ENCODE measurements around the gene ADCY9.

ADCY9 gene

DNA sequence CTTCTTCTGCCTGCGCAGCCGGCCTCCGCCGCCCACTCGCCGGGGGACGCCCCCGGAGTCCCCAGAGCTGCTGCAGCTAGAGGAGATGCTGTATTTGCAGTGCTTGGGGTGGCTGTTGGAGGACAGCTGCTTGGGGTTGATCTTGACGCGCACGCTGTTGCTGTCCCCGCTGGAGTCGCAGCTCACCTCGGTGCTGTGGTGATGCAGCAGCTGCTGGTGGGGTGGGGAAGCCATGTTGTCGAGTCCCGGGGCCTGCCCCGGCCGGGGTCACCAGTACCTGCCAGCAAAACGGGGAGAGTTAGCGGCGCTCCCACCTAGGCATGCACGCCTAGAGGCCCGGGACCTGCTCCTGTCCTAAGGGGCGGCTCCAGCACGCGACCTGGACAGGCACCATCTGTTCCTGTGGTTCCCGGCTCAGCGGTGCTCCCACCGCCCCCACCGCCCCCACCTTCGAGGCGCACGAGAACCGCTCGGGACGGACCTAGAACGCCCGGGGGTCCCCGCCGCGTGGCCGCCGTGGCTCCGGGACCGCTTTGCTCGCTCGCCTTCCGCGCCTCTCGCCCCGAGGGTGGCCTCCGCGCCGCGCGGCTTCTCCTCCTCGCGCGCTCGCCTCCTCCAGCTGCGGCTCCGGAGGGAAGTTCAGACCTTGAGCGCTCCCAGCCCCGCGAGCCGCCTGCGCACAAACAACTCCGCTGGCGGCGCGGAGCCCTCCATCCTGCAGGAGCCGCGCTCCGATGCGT, 863 bp downstream of the ADCY9 start (continued):
- TF ChIP-seq, protein P1, sequence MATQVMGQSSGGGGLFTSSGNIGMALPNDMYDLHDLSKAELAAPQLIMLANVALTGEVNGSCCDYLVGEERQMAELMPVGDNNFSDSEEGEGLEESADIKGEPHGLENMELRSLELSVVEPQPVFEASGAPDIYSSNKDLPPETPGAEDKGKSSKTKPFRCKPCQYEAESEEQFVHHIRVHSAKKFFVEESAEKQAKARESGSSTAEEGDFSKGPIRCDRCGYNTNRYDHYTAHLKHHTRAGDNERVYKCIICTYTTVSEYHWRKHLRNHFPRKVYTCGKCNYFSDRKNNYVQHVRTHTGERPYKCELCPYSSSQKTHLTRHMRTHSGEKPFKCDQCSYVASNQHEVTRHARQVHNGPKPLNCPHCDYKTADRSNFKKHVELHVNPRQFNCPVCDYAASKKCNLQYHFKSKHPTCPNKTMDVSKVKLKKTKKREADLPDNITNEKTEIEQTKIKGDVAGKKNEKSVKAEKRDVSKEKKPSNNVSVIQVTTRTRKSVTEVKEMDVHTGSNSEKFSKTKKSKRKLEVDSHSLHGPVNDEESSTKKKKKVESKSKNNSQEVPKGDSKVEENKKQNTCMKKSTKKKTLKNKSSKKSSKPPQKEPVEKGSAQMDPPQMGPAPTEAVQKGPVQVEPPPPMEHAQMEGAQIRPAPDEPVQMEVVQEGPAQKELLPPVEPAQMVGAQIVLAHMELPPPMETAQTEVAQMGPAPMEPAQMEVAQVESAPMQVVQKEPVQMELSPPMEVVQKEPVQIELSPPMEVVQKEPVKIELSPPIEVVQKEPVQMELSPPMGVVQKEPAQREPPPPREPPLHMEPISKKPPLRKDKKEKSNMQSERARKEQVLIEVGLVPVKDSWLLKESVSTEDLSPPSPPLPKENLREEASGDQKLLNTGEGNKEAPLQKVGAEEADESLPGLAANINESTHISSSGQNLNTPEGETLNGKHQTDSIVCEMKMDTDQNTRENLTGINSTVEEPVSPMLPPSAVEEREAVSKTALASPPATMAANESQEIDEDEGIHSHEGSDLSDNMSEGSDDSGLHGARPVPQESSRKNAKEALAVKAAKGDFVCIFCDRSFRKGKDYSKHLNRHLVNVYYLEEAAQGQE (tag by site-specific recombination; IDR thresholded peaks at IDR 0.05), result peak; percentile 32; the same call in 1 of the 2 replicates
- no peak for TF ChIP-seq ZNF473 (tag by site-specific recombination; IDR thresholded peaks at IDR 0.05)
- TF ChIP-seq, protein P2, sequence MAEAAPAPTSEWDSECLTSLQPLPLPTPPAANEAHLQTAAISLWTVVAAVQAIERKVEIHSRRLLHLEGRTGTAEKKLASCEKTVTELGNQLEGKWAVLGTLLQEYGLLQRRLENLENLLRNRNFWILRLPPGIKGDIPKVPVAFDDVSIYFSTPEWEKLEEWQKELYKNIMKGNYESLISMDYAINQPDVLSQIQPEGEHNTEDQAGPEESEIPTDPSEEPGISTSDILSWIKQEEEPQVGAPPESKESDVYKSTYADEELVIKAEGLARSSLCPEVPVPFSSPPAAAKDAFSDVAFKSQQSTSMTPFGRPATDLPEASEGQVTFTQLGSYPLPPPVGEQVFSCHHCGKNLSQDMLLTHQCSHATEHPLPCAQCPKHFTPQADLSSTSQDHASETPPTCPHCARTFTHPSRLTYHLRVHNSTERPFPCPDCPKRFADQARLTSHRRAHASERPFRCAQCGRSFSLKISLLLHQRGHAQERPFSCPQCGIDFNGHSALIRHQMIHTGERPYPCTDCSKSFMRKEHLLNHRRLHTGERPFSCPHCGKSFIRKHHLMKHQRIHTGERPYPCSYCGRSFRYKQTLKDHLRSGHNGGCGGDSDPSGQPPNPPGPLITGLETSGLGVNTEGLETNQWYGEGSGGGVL (tag by site-specific recombination; IDR thresholded peaks at IDR 0.05), result peak; percentile 67
- no peak for TF ChIP-seq ZFP3 (tag by site-specific recombination; IDR thresholded peaks at IDR 0.05; ENCODE audit: low read depth)
- TF ChIP-seq, protein P3, sequence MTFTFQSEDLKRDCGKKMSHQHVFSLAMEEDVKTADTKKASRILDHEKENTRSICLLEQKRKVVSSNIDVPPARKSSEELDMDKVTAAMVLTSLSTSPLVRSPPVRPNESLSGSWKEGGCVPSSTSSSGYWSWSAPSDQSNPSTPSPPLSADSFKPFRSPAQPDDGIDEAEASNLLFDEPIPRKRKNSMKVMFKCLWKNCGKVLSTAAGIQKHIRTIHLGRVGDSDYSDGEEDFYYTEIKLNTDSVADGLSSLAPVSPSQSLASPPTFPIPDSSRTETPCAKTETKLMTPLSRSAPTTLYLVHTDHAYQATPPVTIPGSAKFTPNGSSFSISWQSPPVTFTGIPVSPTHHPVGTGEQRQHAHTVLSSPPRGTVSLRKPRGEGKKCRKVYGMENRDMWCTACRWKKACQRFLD (tag by site-specific recombination; IDR thresholded peaks at IDR 0.05), result no peak
- TF ChIP-seq SP7 (tag by site-specific recombination; IDR thresholded peaks at IDR 0.05), result peak; percentile 31; the same call in 1 of the 2 replicates
- TF ChIP-seq GLIS2 (tag by site-specific recombination; IDR thresholded peaks at IDR 0.05), result peak; percentile 34; the same call in 1 of the 2 replicates
- peak; percentile 83 for TF ChIP-seq ZFHX2 (tag by site-specific recombination; conservative IDR thresholded peaks at IDR 0.05)
- peak; percentile 83 for TF ChIP-seq ZNF335 (tag by site-specific recombination; conservative IDR thresholded peaks at IDR 0.05)
- TF ChIP-seq, protein P4, sequence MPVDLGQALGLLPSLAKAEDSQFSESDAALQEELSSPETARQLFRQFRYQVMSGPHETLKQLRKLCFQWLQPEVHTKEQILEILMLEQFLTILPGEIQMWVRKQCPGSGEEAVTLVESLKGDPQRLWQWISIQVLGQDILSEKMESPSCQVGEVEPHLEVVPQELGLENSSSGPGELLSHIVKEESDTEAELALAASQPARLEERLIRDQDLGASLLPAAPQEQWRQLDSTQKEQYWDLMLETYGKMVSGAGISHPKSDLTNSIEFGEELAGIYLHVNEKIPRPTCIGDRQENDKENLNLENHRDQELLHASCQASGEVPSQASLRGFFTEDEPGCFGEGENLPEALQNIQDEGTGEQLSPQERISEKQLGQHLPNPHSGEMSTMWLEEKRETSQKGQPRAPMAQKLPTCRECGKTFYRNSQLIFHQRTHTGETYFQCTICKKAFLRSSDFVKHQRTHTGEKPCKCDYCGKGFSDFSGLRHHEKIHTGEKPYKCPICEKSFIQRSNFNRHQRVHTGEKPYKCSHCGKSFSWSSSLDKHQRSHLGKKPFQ (tag by site-specific recombination; IDR thresholded peaks at IDR 0.05), result no peak
- TF ChIP-seq, protein P5, sequence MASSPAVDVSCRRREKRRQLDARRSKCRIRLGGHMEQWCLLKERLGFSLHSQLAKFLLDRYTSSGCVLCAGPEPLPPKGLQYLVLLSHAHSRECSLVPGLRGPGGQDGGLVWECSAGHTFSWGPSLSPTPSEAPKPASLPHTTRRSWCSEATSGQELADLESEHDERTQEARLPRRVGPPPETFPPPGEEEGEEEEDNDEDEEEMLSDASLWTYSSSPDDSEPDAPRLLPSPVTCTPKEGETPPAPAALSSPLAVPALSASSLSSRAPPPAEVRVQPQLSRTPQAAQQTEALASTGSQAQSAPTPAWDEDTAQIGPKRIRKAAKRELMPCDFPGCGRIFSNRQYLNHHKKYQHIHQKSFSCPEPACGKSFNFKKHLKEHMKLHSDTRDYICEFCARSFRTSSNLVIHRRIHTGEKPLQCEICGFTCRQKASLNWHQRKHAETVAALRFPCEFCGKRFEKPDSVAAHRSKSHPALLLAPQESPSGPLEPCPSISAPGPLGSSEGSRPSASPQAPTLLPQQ (tag by site-specific recombination; IDR thresholded peaks at IDR 0.05), result peak; percentile 22; the same call in 1 of the 2 replicates
- TF ChIP-seq ZNF23 (tag by site-specific recombination; IDR thresholded peaks at IDR 0.05; ENCODE audit: borderline replicate concordance), result no peak
- no peak for TF ChIP-seq ZNF221 (tag by site-specific recombination; IDR thresholded peaks at IDR 0.05; ENCODE audit: borderline replicate concordance)
- TF ChIP-seq, protein P6, sequence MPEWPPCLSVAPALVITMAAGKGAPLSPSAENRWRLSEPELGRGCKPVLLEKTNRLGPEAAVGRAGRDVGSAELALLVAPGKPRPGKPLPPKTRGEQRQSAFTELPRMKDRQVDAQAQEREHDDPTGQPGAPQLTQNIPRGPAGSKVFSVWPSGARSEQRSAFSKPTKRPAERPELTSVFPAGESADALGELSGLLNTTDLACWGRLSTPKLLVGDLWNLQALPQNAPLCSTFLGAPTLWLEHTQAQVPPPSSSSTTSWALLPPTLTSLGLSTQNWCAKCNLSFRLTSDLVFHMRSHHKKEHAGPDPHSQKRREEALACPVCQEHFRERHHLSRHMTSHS (tag by site-specific recombination; IDR thresholded peaks at IDR 0.05), result no peak
- TF ChIP-seq, protein P7, sequence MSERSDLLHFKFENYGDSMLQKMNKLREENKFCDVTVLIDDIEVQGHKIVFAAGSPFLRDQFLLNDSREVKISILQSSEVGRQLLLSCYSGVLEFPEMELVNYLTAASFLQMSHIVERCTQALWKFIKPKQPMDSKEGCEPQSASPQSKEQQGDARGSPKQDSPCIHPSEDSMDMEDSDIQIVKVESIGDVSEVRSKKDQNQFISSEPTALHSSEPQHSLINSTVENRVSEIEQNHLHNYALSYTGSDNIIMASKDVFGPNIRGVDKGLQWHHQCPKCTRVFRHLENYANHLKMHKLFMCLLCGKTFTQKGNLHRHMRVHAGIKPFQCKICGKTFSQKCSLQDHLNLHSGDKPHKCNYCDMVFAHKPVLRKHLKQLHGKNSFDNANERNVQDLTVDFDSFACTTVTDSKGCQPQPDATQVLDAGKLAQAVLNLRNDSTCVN (tag by site-specific recombination; optimal IDR thresholded peaks at IDR 0.05), result peak; percentile 88
- TF ChIP-seq KLF1 (tag by site-specific recombination; IDR thresholded peaks at IDR 0.05), result 0 out of 2 replicates have a peak, but pooled peaks have one; percentile 18
- TF ChIP-seq, protein P8, sequence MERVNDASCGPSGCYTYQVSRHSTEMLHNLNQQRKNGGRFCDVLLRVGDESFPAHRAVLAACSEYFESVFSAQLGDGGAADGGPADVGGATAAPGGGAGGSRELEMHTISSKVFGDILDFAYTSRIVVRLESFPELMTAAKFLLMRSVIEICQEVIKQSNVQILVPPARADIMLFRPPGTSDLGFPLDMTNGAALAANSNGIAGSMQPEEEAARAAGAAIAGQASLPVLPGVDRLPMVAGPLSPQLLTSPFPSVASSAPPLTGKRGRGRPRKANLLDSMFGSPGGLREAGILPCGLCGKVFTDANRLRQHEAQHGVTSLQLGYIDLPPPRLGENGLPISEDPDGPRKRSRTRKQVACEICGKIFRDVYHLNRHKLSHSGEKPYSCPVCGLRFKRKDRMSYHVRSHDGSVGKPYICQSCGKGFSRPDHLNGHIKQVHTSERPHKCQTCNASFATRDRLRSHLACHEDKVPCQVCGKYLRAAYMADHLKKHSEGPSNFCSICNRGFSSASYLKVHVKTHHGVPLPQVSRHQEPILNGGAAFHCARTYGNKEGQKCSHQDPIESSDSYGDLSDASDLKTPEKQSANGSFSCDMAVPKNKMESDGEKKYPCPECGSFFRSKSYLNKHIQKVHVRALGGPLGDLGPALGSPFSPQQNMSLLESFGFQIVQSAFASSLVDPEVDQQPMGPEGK (tag by site-specific recombination; IDR thresholded peaks at IDR 0.05), result peak; percentile 63
- TF ChIP-seq ZNF112 (tag by site-specific recombination; IDR thresholded peaks at IDR 0.05), result no peak
- TF ChIP-seq KLF9 (tag by site-specific recombination; IDR thresholded peaks at IDR 0.05; ENCODE audit: low read depth), result peak; percentile 41; the same call in 1 of the 2 replicates
